Forelimb muscle (tissue), 1 donor: ENCODE measurements around the gene LSM5. TPM values are rescaled to one million over a fixed set of nuclear protein-coding genes. Genes with fewer than 3 reads are reported as not detected.

Experiments used
- DNase-seq: peaks from one replicate; pipeline ENCODE4 v3.0.0-alpha.2; 2013; ENCODE audit warnings: low read depth
- polyA plus RNA-seq: library from polyadenylated mRNA; unstranded; fragments of 120-200 nt; gene quantifications from one replicate; pipeline ENCODE4 v1.2.1, GENCODE V29; 2013; ENCODE audit not compliant: insufficient read length

The LSM5 gene
- 55.1 TPM for polyA plus RNA-seq

GRCh38 chr7:32490127-32490796 lies at the start of gene LSM5:
Gene LSM5, minus strand, starts transcription at chr7:32490380. Its CDS starts 15 bp downstream, at chr7:32490365.
- peak; percentile 90 for DNase-seq

- DNase-seq = no peak
Measured at GRCh38 chr7:32539366-32539765, 49.2 kb upstream of the LSM5 start.

GRCh38 chr7:32537760-32538159 lies 47.6 kb upstream of the LSM5 start:
- no peak for DNase-seq

- no peak for DNase-seq
Measured at GRCh38 chr7:32536585-32536984, 46.4 kb upstream of the LSM5 start.

- DNase-seq = no peak
Measured at GRCh38 chr7:32536016-32536415, 45.8 kb upstream of the LSM5 start.

GRCh38 chr7:32535162-32535702 lies 45.1 kb upstream of the LSM5 start:
- no peak for DNase-seq

GRCh38 chr7:32533276-32534029 lies 43.3 kb upstream of the LSM5 start:
- no peak for DNase-seq

- DNase-seq = no peak
Measured at GRCh38 chr7:32532716-32533115, 42.5 kb upstream of the LSM5 start.

- DNase-seq = no peak
Measured at GRCh38 chr7:32532086-32532485, 41.9 kb upstream of the LSM5 start.

GRCh38 chr7:32531402-32531801 lies 41.2 kb upstream of the LSM5 start:
- DNase-seq = no peak

GRCh38 chr7:32525839-32526238 lies 35.7 kb upstream of the LSM5 start:
- no peak for DNase-seq

- no peak for DNase-seq
Measured at GRCh38 chr7:32524631-32525030, 34.5 kb upstream of the LSM5 start.

- no peak for DNase-seq
Measured at GRCh38 chr7:32522746-32523530, 32.8 kb upstream of the LSM5 start.

- DNase-seq = no peak
Measured at GRCh38 chr7:32519763-32520162, 29.6 kb upstream of the LSM5 start.

GRCh38 chr7:32518534-32519140 lies 28.5 kb upstream of the LSM5 start:
- no peak for DNase-seq

GRCh38 chr7:32516551-32517100 lies 26.4 kb upstream of the LSM5 start:
- DNase-seq = no peak

GRCh38 chr7:32515890-32516550 lies 25.8 kb upstream of the LSM5 start:
- no peak for DNase-seq

GRCh38 chr7:32513210-32513609 lies 23.0 kb upstream of the LSM5 start:
- DNase-seq = no peak

GRCh38 chr7:32511791-32512190 lies 21.6 kb upstream of the LSM5 start:
- DNase-seq = no peak

GRCh38 chr7:32507414-32507813 lies 17.2 kb upstream of the LSM5 start:
- DNase-seq = no peak
